DMS114 treated with DMSO at 0.1 percent for 48 hours (cell line): Measurements from ENCODE around the gene MT1B.

Source experiments
- DNase-seq: peaks from one replicate; lab custom pipeline; 2025; ENCODE audit not compliant: unreplicated experiment; lab: John Stamatoyannopoulos, UW

Gene MT1B

DNA sequence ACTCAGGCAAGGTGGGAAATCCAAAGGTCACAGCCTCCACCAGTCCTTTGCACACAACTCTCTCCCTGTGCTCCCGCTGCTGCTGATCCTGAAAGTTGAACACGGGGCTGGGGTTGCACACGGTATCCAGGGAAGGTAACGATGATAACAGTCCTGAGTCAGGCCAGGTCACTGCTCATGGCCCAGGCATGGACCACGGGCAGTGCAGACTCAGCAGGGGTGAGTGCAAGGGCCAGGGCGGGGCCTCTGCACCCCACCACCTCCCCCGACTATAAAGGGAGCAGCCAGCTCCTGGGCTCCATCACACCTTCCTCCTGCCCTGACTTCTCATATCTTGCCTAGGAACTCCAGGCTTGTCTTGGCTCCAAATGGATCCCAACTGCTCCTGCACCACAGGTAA is at the start of gene MT1B:
TSS of gene MT1B (plus strand) at position 301 of the 400 bp plus-strand sequence. CDS start at position 369, 68 bp downstream.
- no peak for DNase-seq

GRCh38 chr16:56603589-56603988 is 48.1 kb upstream of the MT1B start:
- peak; percentile 58 for DNase-seq

- no peak for DNase-seq
These were observed 46.7 kb upstream of the MT1B start for GRCh38 chr16:56604966-56605365.

GRCh38 chr16:56605475-56605874 is 46.2 kb upstream of the MT1B start:
- DNase-seq, result no peak

GRCh38 chr16:56606071-56606475 is 45.6 kb upstream of the MT1B start:
- no peak for DNase-seq

DNA sequence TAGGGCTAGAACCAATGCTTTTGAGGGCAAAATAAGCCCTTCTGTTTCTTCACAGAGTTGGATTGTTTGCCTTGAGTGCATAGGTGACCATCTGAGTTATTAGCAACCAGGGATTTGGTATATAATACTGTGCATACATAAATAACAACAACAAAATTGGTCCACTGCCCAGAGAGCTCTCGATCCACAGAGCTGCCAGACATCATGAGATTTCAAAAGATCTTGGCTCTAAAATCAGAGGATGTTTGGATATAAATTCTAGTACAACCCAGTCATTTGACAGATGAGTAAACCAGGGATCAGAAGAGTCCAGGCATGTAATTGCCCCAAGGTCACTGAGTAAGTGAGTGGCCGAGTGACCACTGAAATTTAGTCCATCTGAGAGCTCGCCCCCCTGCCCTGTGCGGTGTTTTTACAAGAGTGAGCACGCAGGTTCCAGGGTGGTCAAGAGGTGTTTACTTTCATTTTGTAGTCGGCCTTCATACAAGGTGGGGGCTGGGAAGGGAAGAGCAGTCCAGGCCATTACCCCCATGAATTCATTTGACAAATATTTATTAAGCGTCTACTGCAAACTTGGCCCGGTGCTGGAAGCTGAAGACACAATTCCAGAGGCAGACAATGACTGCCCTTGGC is 45.1 kb upstream of the MT1B start:
- DNase-seq, result no peak

GRCh38 chr16:56607109-56607618 is 44.5 kb upstream of the MT1B start:
- no peak for DNase-seq

GRCh38 chr16:56607675-56608042 is 44.0 kb upstream of the MT1B start:
- no peak for DNase-seq

GRCh38 chr16:56608043-56608875 is 43.4 kb upstream of the MT1B start, which contains the start of gene MT2A:
TSS of gene MT2A (plus strand) at chr16:56608584. CDS start at chr16:56608656, 72 bp downstream.
- DNase-seq, result peak; percentile 95

DNA sequence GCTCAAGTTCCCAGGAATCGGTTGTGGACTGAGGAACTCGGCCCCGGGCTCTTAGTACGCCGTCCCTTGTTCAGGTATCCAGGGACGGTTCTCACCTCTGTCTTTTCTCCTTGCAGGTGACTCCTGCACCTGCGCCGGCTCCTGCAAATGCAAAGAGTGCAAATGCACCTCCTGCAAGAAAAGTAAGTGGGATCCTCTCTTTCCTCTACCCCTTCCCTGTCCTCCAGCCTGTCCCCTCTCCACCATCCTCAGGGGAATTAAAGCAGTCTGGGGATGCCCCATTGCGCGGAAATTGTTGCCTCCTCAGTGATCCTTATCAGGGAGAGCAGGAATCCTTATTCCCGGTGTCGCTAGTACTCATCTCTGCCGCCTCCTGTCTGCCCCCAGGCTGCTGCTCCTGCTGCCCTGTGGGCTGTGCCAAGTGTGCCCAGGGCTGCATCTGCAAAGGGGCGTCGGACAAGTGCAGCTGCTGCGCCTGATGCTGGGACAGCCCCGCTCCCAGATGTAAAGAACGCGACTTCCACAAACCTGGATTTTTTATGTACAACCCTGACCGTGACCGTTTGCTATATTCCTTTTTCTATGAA is 42.7 kb upstream of the MT1B start:
- DNase-seq, result no peak

- peak; percentile 40 for DNase-seq
These were observed 42.2 kb upstream of the MT1B start for GRCh38 chr16:56609463-56609921.

DNA sequence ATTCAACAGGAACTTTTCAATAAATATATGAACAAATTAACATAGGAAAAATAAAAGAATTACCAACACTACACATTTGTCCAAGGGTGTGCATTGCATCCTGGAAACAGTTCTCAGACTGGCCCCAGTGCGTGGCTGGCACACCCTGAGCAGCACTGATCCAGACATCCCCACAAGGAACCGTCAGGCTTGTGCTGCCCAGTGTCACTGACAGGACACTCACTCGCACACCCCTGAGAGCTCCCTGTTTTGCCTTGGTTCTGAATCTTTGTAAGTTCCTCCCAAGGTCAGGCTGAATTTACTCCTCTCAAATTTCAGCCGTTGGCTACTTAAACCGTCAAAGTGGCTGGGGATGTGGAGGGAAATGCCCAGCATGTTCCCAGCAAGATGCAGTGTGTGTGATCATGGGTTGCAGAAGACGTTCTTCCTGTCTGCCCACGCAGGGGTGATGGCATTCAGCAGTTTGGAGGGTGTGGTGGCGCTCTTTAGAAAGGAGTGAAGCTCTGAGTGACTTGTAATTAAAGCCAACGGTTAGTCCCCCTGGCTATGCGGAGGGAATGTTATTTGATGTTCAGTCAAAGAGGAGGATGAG is 41.6 kb upstream of the MT1B start:
- no peak for DNase-seq

GRCh38 chr16:56610609-56611111 is 41.0 kb upstream of the MT1B start:
- DNase-seq, result no peak

- no peak for DNase-seq
These were observed 40.3 kb upstream of the MT1B start for GRCh38 chr16:56611281-56611833.

- DNase-seq, result no peak
These were observed 38.0 kb upstream of the MT1B start for GRCh38 chr16:56613706-56614105.

DNA sequence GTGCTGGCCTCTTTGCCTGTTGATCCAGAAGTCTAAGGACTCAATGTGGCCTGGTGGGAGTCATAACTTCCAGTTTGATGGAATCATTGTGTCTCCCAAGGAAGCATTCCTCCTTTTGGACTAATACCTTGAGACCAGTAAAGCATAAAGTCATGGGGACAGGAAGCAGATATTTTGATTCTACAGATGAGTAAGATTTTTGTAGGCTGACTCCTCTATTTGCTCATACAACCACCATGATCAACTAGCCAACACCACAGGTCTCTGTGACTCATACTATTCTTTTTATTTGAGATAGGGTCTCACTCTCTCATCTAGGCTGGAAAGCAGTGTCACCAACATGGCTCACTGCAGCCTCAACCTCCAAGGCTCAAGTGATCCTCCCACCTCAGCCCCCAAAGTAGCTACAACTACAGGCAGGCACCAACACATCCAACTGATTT is 37.1 kb upstream of the MT1B start:
- DNase-seq, result no peak

- no peak for DNase-seq
These were observed 36.3 kb upstream of the MT1B start for GRCh38 chr16:56615353-56615752.

DNA sequence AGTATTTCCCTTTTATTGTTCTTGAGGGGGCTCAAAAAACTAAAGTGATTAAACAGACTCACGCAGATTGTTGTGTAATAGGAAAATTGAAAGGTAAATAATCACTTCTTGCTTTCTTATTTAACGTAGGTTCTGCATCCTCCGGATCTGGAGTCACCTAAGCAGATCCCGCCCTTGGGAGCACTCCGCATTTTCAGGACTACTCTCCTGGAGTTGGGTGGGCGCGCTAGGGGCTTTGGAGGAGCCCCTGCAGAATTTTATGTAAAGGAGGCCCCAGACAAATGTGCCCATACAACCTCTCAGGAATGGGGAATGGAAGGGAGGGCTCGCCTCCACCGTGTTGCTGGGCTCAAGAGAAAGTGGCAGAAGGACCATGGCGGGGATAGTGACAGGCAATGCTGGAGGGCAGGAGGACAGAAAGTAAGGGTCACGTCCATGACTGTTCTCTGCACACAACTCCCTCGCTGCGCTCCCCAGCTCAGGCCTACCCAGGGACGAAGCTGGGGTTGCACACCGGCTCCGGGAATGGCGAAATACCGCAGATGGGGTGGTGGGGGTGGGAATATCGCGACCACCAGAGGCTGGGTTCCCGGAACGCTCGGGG is 35.0 kb upstream of the MT1B start:
- DNase-seq, result no peak

DNA sequence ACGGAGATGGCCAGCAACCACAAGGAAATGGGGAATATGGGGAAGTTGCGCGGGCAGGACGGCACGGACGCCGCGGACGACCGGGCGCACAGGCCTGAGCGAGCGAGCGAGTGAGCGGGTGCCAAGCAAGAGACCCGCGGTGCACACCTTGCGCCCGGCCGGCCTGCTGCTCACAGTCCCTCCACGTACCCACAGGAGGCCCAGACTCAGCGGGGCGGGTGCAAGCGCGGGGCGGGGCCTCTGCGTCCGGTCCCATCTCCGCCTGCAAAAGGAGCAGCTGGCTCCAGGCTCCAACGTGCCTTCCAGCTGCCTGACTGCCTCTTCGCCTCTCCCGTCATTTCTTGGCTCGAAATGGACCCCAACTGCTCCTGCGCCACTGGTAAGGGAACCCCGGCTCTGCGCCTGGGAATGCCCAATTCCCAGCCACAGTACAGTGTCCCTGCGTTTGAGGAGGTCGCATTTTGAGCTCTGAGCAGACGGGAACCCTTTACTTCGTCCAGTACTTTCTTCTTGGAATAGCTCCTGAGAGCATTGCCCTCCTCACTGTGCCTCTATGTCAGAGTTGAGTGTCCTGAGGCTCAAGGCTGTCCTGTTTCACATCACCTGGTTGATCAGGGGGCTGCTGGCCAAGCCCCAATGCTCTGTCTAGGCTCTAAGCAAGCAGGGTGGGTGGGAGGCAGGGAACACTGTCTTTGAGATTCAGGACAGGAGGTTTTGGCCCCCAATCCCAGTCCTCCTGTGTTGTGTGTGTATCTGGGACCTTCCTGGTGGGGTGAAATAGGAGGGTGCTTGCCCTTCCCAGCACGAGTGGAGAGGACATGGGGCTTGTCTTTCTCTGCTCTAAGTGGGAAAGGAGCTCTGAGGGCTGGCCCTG is 34.2 kb upstream of the MT1B start:
- DNase-seq, result no peak
